GM21723 (cell line): ENCODE results near the gene GPRIN3.
A peak's percentile ranks its signal among the peaks of the same experiment; 100 is the strongest.
"Not testable (repeated sequence)": the region's sequence is repeated elsewhere in the genome, so short reads cannot be mapped to it uniquely, and the experiment has no call there.

ENCODE experiments used
- ATAC-seq: cut with Tn5 transposase; IDR thresholded peaks from one replicate; pipeline ENCODE4 v1.9.1; 2021; ENCODE audit warnings: mild to moderate bottlenecking, moderate library complexity; ENCODE audit not compliant: unreplicated experiment

Gene GPRIN3

DNA sequence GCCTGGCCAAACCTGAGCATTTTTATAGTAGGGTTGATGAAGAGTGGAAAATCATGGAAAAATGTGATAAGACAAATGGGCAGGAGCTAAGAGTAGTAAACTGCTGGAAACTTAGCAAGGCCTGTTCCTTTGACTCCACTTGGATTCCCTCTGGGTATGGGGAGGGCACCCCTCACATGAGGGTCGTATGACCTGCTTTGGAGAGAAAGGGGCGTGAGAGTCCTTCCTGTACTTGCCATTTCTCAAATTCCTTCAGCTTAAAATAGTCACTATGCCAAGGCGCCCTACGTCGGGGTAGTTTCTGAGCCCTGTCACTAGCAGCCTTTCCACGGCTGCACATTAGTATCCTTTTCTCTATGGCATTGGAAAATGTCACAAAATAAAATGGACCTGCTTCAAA lies 49.1 kb downstream of the GPRIN3 start:
- no peak for ATAC-seq

DNA sequence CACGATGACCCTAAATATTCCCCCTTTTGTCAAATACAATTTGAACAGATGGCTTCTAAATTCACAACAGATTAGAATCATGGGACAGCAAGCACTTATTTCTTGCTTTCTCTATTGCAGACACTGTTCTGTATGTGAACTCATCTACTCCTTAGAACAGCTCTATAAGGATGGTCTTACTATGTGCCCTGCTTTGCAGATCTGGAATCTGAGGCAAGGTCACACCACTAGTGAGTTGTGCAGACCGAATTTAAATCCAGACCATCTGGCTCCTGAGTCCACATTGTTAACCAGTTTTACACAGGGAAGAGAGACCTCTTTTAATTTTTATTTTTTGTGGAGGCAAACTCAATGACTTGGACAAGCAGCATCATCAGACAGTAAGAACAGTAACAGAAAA lies 50.2 kb downstream of the GPRIN3 start:
- no peak for ATAC-seq

DNA sequence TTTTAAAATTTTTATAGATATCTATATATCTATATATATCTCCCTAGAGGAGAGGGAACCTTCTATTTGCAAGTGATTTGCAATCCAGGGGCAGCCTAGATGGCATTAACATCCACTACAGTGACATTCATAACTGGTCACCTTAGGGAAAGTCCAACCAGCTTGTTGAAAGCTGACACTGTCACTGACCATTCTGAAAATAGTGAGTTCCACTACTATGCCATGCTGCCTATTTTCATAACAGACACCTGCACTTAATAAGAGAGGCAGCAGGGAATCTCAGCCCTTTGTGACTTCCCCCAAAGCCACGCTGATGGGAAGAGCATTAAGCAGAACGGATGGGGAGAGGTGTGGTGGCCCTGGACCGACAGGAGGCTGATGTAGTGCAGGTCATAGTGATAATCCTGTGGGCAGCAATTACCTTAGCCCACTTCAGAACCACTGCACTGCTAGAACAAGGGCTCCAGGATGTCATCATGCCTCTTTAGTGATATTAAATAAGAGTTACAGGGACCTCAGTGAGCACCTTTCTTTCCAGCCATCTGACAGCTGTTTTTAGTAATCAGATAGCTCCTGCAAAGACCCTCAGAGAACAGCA lies 51.3 kb downstream of the GPRIN3 start:
- no peak for ATAC-seq

DNA sequence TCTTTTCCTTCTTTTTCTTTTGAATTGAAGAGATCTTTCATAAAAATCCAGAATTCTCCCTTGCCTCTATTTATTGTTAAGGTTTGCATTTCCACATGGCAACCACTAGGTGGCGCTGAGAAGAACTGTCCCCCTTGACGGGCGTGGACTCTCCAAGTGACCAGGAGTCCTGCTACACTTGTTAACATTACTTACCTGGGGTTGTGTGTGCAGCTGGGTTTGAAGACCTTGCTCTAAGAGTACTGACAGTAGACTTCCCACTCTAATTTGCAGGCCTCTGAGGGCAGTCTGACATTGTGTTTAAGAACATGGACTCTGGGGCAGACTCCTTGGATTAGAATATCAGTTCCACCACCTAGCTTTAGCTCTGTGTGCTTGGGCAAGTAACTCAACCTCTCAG lies 52.8 kb downstream of the GPRIN3 start:
- no peak for ATAC-seq

DNA sequence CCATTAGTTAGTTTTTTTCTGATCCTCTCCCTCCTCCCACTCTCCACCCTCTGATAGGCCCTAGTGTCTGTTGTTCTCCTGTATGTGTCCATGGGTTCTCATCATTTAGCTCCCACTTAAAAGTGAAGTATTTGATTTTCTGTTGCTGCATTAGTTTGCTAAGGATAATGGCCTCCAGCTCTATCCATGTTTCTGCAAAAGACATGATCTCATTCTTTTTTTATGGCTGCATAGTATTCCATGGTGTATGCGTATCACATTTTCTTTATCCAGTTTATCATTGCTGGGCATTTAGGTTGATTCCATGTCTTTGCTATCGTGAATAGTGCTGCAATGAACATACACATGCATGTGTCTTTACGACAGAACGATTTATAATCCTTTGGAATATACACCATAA lies 53.3 kb downstream of the GPRIN3 start:
- ATAC-seq, result not testable (repeated sequence)

DNA sequence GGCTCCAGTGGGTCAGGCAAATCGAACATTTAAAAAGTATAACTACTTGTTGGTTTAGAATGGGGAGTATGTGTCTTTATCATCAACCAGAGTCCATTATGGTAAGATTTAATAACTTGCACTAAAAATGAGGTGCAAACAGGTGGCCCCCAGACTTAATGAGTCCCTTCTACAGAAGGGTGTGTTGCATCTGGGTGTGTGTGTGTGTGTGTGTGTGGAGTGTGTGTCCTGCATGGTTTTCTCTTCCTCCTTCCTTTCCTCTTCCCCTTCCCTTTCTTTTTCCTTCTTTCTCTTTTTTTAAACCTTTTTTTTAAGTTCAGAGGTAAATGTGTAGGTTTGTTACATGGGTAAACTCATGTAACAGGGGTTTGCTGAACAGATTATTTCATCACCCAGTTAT lies 53.7 kb downstream of the GPRIN3 start:
- ATAC-seq, result no peak

DNA sequence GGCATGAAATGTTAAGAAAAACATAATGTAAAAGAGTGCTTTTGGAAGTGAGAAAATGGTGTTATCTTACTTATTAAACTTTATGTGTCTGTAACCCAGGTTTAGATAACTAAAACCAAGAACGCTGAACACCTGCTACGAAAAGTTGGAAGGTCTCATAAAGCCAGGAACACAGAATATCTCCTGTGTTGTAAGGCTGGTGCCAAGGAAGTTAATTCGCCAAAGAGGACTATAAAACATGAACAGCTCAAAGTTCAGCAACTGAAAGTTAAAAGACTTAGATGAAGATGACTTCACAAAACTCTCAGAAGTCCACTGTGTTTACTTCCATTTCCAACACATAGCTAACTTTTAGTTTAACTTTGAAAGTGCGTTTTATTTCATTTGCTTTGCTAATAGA lies 54.3 kb downstream of the GPRIN3 start:
- no peak for ATAC-seq

DNA sequence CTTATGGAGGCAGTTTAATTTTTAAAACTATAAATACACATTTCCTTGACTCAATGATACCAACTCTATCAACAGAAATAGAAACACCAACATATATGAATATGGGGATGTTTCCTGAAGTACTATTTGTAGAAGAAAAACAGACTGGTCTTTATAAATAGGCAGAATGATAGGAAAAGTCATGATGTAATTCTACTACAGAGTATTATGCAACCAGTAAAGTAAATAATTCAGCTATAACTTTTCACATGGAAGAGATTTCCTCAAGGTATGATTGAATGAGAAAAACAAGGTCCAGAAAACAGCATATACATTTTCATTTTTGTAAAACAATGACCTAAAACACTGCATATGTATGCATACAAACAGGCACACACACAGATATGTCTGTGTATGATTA lies 56.2 kb downstream of the GPRIN3 start:
- no peak for ATAC-seq

DNA sequence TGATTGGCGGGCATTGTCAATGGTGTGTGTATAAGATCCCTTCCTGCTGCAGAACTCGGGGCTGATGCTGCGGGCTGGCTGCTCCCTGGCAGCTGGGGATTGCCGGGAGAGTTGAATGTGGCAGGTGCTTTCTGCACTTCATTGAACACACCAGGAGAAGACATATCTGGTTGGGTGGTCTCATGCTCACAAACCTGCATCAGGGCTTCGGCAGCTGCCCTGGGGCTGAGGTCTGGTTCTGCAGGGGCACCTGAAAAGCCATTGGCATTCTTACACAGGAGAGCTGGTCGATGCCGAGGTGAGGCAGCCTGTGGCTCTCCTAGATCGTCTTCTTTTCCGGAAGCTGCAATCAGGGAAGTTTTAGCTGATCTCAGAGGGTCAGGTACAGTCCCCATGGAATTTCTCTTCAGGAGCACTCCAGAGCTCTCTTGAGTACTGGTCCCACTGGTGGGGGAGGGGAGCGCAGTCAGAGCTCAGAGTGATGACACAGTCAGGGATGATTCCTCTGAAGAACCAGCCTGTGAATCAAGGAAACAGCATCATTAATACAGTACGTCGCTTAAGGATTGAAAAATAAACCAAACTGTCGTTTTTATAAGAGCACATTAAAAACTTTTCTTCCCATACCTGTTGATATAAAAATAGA lies 57.8 kb downstream of the GPRIN3 start:
- no peak for ATAC-seq

DNA sequence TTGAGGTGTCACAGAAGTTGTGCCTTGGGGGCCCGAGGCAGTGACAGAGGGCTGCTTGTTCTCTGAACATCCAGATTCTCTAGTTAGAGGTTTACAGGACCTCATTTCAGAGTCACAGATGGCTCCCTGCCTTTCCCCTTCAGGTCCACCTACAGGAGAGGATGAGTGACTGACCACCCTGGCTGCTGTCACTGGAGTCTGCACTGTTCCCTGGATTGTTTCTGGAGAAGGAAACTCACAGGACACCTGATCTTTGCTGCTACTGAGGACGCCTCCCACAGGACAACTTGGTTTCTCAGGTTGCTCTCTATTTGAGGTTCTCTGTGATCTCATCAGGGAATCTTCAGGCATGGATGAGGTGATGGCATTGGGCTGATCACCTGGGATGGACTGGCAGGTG lies 58.3 kb downstream of the GPRIN3 start:
- ATAC-seq, result no peak

DNA sequence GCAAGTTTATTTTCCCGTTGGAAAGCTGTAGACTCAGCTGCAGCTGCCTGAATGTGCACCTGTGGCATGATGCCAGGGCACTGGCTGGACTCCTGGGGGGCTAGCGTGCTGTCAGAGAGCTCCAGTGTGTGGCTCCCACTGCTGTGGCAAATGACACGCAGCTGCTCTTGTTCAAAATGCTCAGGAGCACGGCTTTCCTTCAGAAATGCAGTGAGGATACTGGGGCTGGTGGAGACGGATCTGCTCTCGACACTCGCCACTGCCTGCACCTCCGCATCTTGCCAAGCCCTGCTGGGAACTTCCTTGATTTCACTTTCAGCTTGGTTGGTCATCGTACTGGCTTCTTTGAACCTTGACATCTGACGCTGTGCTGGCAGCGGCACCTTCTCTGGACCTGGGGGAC lies 58.7 kb downstream of the GPRIN3 start:
- no peak for ATAC-seq

DNA sequence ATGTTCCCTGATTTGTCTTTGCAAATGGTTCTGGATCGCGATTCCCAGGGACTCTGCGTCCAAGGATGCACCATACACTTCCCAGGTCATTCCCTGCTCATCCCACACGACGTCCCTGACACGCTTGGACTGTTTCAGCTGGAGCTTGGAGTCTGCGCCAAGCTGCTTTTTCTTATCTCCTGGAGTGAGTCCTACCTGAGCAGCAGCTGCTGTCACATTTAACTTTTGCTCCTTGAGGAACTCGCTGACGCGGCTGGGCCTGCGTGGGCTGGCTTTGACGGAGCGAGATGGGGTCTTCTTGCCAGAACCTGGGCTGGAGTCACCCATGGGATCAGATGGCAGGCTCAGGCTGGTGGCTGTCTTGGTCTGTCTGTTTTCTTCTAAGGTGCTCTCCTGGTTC lies 59.6 kb downstream of the GPRIN3 start:
- ATAC-seq, result no peak

DNA sequence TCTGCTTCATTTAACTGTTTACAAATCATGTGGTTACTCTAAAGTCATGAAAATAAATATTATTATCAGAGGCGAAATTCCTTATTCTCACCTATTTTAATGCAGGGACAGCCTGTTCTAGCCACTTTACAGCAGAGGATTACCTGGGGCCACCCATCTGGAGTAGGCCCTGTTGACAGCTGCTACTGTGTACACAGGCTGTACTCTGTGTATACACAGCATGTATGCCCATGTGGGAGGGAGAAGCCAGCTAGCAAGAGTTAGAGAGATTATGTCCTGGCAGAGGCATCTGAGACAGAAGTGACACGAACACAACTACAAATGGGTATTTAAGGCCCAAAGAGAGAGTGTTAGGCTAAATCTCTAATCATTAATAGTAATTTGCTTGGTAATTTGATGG lies 62.1 kb downstream of the GPRIN3 start:
- no peak for ATAC-seq

DNA sequence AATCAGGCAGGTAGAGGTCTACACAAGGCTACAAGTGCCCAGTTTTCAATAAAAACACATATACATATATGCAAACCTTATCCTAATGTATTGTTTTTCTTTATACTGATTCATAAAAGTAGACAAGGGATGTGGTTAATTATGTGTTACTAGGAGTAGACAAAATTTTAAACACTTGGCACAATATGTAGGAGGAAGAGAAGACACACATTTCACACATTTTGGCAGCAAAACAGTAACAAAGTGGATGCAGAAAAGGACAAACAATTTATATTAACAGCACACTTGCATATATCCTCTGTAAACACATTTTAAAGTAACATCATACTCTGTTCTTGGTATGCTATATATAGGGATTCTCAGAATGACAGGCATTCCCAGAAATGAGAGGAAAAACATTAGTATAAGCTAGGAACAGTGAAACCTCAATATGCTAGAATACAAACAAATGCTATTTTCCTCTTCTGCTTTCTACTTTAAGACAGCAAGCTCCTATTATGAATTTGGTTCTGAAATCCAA lies 63.8 kb downstream of the GPRIN3 start:
- no peak for ATAC-seq

DNA sequence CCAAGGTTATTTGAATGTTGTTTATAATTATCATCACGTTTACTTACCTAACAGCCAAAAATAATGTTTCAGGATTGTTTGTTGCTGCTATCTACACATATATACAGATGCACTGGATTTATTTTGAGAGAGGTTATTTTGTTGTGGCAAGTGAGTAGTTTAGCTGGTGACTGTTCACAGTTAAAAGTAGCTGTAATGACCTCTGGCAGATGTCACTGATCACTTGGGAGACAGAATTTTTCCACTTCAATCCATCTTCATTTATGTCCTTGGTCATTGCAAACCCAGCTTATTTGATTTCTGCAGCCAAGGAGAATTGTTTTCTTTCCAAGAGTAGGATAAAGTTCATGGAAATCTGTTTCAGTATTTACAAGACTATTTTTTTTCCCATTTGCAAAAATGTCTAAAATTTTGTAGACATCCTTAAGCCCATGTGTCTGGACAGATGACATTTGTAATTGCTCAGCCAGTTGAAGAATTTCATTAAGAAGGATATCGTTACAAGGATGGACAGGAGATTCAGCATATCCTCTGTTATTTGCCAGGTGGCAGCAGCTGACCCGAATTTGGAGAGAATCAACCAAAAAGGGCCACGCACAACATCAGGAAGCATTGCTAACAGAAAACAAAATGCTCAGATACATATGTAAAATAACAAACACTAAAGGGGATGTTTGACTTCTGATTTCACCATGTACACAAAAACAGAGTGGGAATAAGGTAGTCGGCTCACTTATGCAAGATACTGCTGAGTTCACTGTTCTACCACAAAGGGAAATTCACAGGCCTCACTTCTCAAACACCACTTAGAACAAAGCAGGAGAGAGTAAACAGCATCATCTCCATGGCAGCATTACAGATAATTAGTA lies 64.5 kb downstream of the GPRIN3 start:
- no peak for ATAC-seq

DNA sequence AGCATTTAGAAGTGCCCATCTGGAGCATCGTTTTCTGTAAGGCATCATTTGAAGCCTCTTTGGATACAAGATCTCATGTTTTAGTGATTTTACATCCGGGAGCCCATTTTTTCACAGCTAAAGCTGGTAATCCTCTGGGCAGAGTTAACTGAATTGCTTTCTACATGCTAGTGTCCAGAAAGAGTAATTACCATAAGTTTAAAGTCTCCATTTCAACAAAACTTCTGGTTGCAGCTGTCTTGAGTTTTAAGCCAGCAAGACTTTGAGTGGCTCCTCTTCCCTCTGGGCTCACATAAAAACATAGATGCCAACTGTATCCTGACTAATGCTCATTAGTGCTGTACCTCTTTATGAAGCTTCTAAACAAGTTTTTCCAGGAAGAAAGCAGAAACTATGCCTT lies 65.4 kb downstream of the GPRIN3 start:
- ATAC-seq, result no peak

DNA sequence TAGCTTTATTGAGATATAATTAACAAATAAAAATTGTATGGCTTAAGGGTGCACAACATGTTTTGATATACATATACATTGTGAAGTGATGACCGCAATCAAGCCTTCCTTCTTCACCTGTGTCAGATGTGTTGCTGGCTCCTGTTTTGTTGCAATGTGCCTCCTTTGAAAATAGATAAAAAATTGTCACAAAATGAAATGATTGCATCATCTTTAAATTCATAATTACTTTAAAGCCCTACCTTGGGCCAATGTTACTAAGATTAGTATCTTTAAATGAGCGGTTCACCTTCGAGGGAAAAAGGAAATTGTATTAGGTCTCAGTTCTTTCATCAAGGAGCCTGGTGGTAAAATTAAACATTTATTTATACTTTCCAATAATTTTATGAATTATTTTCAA lies 77.3 kb downstream of the GPRIN3 start:
- ATAC-seq, result no peak

DNA sequence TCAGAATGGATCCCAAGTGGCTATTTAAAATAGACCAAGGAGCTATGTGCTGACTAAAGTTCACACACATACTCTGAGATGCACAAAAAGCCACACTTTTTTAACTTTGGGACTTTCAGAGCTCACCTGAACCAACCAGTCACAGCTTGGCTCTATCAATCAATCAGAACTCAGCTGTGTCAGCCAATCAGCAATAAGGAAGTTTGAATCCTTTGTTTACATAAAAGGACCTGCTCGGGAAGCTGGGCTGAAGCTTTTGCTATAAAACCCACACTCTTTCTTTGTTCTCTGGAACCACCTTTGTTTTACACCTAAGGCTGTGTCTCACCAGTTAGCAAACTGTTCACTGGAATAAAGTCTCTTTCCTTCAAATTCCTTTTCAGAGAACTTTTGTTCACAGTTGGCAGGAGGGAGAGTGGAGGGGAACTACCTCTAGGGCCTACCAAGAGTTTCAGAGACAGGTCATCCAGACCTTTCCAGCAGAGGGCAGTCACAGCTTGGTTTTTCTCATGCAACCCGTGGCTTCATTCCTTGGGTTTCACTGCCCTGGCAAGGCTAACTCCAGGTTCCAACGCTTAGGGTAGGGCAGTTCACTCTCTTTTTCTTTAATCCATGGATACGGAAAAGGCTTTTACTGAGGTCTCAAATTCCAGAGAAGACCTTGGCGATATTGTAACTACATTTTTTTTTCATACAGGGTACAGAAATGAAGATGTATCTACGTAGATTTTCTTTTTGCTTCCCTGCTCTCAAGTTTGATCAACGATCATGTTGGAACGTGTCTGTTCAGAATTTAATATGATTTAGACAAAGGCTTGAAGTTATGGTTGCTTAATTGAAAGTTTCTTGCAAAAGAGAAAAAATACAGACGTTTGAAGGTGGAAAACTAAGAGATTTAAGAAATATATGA lies 80.7 kb downstream of the GPRIN3 start:
- peak; percentile 94 for ATAC-seq

DNA sequence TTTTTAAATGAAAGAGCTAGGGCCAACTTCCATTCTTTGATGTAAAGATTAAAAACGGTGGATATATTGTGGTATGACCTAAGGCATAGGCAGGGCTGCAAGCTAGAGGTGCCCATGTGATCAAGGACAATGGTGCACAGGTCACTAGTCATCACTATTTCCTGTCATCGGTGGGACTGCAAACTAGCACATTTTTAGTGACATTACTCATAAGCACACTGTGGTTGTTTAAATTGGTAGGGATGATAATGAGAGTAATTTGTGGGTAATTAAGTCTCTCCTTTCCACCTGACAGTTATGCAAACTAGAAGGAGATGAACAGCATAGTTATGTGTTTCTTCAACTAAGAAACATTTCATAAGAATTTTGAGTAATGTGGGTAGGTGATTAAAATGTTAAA lies 85.4 kb downstream of the GPRIN3 start:
- no peak for ATAC-seq

DNA sequence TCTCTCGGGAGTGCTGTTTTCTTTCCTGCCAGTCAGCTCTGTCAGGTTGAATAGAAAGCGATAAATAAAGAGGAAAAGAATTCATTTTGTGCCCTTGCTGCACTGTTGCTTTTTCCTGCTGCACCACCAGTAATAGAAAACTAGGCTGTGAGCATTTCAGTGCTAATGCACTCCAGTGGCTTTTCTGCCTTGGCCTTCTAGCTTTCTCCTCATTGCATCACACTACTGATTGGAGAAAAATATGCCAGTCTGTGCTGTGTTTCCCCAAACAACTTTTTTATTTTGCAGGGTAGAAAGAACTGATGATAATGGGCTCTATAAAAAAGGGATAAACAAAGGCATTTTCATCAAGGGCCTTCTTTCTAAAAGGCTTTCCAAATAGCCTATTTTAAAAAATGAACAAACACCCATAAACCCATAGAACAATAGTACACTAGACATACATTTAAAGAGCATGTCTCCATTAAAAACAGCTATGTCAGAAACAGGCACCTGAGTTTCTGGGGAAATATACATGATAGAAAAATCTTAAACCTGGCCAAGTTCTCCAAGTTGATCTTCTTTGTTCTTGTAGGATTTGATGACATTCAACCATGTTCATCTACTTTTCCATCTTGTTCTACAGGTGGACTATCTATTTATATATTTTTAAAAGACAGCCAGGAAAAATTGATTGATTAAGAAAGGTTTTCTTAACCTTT lies 86.3 kb downstream of the GPRIN3 start:
- no peak for ATAC-seq
